NT2/D1 (cell line): Measurements from ENCODE around the gene CYB561D1.

Experiments
- SUZ12 ChIP-seq: IDR thresholded peaks from 2 replicates; pipeline ENCODE4 v1.6.1; 2011; ENCODE audit not compliant: insufficient read length, insufficient read depth; ENCODE audit errors: extremely low read depth
- ZNF274 ChIP-seq: IDR thresholded peaks from 2 replicates; pipeline ENCODE4 v1.6.1; 2011; ENCODE audit warnings: mild to moderate bottlenecking, low read depth, low read length

DNA sequence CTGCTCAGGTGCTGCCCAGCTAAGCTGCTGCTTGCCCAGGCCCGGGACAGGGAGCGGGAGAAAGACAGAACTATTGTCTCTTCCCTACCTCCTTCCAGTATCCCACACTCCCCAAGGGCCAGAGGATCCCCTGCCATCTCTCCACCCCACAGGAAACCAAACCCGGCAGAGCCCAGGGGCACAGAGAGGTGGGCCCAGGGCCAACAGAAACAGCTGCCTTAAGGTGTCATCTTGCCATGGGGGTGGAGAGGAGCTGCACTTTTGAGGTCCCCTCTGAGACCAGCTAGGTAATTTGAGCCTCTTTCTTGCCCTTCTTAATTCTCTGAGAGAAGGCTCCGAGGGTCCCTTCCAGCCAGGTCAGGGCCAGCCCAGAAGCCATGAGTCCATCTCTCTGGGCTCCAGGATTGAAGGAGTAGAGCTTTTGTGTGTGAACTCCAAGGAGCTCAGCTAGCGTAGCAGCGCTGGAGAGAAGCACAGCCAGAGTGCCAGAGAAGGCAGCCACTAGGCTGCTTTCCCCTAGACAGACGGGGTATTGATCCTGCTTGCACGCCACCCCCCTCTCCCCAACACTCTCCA is 36.1 kb downstream of the CYB561D1 start:
- TF ChIP-seq SUZ12: no peak
- TF ChIP-seq ZNF274: no peak
